IMR-90 (cell line): ENCODE data around the gene FLVCR2. TPM values are rescaled to one million over a fixed set of nuclear protein-coding genes. Genes with fewer than 3 reads are reported as not detected.

Experiments used
- ATAC-seq: fragments of 200-7000 bp; cut with Tn5 transposase; 2 replicates; pipeline ENCODE4 v1.9.1; 2020; ENCODE audit warnings: low read depth, mild to moderate bottlenecking, moderate library complexity
- BruUV-seq: library from RNA; stranded (reverse); fragments of 400-500 nt; replicated peaks from 2 replicates; lab custom pipeline; 2021; lab: Mats Ljungman, UMichigan
- CTCF ChIA-PET: fragments of 300-600 bp; formaldehyde crosslinking; extraction: SDS; loops from one replicate; lab custom pipeline; 2021; ENCODE audit warnings: antibody characterized with exemption; lab: Yijun Ruan, JAX
- POLR2A ChIA-PET: fragments of 300-600 bp; sonication (Branson Sonifier 250); formaldehyde crosslinking; loops from one replicate; lab custom pipeline; 2022; ENCODE audit warnings: antibody characterized with exemption; ENCODE audit not compliant: unreplicated experiment; lab: Charles Lee
- DNase-seq: peaks from one replicate; pipeline ENCODE4 v3.0.0; 2013
- H2AFZ ChIP-seq: replicated peaks from 2 replicates; pipeline ENCODE3; 2013; ENCODE audit warnings: low read length, mild to moderate bottlenecking; ENCODE audit not compliant: poor library complexity
- H2AK5ac ChIP-seq: 2 replicates; pipeline ENCODE4 v1.6.1; 2013; ENCODE audit warnings: low read depth, low read length, inconsistent platforms
- H2AK9ac ChIP-seq: replicated peaks from 2 replicates; pipeline ENCODE3; 2013; ENCODE audit warnings: mild to moderate bottlenecking, low read depth, low read length, moderate library complexity; ENCODE audit not compliant: poor library complexity
- H2BK120ac ChIP-seq: 2 replicates; pipeline ENCODE4 v1.6.1; 2013; ENCODE audit warnings: low read depth, low read length, inconsistent platforms
- H2BK15ac ChIP-seq: 3 replicates; pipeline ENCODE4 v1.6.1; 2013; ENCODE audit warnings: low read depth, low read length, inconsistent platforms
- H2BK20ac ChIP-seq: 2 replicates; pipeline ENCODE4 v1.6.1; 2013; ENCODE audit warnings: low read depth, mild to moderate bottlenecking, inconsistent platforms, low read length, moderate library complexity
- H2BK5ac ChIP-seq: 2 replicates; pipeline ENCODE4 v1.6.1; 2013; ENCODE audit warnings: mild to moderate bottlenecking, low read depth, low read length, inconsistent platforms; ENCODE audit not compliant: poor library complexity, severe bottlenecking
- H3K14ac ChIP-seq: replicated peaks from 2 replicates; pipeline ENCODE4 v1.6.1; 2013; ENCODE audit warnings: low read depth, low read length, inconsistent platforms
- H3K18ac ChIP-seq: 2 replicates; pipeline ENCODE4 v1.6.1; 2013; ENCODE audit warnings: low read depth, low read length, control low read depth
- H3K23ac ChIP-seq: 2 replicates; pipeline ENCODE4 v1.6.1; 2013; ENCODE audit warnings: low read depth, low read length, inconsistent platforms
- H3K27ac ChIP-seq: 2 replicates; pipeline ENCODE4 v1.5.1; 2013; ENCODE audit warnings: mild to moderate bottlenecking, control low read depth, low read length; ENCODE audit not compliant: insufficient read depth
- H3K27me3 ChIP-seq: 2 replicates; pipeline ENCODE4 v1.6.1; 2013; ENCODE audit warnings: low read length; ENCODE audit not compliant: control insufficient read depth, insufficient read depth
- H3K36me3 ChIP-seq: 2 replicates; pipeline ENCODE4 v1.6.1; 2013; ENCODE audit warnings: low read length, mixed read lengths; ENCODE audit not compliant: control insufficient read depth, insufficient read depth
- H3K4ac ChIP-seq: 2 replicates; pipeline ENCODE4 v1.6.1; 2013; ENCODE audit warnings: low read depth, low read length, inconsistent platforms
- H3K4me1 ChIP-seq: 2 replicates; pipeline ENCODE4 v1.6.1; 2013; ENCODE audit warnings: low read length, mixed read lengths; ENCODE audit not compliant: control insufficient read depth, insufficient read depth
- H3K4me2 ChIP-seq: 2 replicates; pipeline ENCODE4 v1.6.1; 2013; ENCODE audit warnings: low read depth, mild to moderate bottlenecking, control low read depth, low read length, moderate library complexity
- H3K4me3 ChIP-seq: 2 replicates; pipeline ENCODE4 v1.5.1; 2013; ENCODE audit warnings: low read depth, mild to moderate bottlenecking, control low read depth, low read length, moderate library complexity; ENCODE audit not compliant: insufficient read depth
- H3K56ac ChIP-seq: 2 replicates; pipeline ENCODE4 v1.6.1; 2013; ENCODE audit warnings: low read length, inconsistent platforms; ENCODE audit not compliant: insufficient read depth; ENCODE audit errors: extremely low read depth
- H3K79me1 ChIP-seq, 2 experiments: 2 replicates each; pipeline ENCODE4 v1.6.1; 2013; ENCODE audit warnings: low read length in 2 of 2, inconsistent platforms in 1 of 2, low read depth in 1 of 2
- H3K9ac ChIP-seq: 2 replicates; pipeline ENCODE4 v1.6.1; 2013; ENCODE audit warnings: low read depth, low read length, control low read depth
- H3K9me1 ChIP-seq: 2 replicates; pipeline ENCODE4 v1.6.1; 2013; ENCODE audit warnings: low read length, inconsistent platforms; ENCODE audit not compliant: insufficient read depth
- H3K9me3 ChIP-seq: 2 replicates; pipeline ENCODE4 v1.6.1; 2013; ENCODE audit warnings: low read length; ENCODE audit not compliant: control insufficient read depth, insufficient read depth
- H4K20me1 ChIP-seq: 2 replicates; pipeline ENCODE4 v1.6.1; 2013; ENCODE audit warnings: low read length, inconsistent platforms; ENCODE audit not compliant: insufficient read depth
- H4K5ac ChIP-seq: 2 replicates; pipeline ENCODE4 v1.6.1; 2013; ENCODE audit warnings: mild to moderate bottlenecking, low read depth, low read length, control low read depth
- H4K8ac ChIP-seq, 2 experiments: 2 replicates each; pipeline ENCODE4 v1.6.1; 2013; ENCODE audit warnings: low read depth in 2 of 2, low read length in 2 of 2, control low read depth in 1 of 2, inconsistent platforms in 1 of 2
- H4K91ac ChIP-seq: 2 replicates; pipeline ENCODE4 v1.6.1; 2013; ENCODE audit warnings: low read depth, low read length, inconsistent platforms; ENCODE audit not compliant: insufficient read depth
- BHLHE40 ChIP-seq: fragments of 150-350 bp; IDR thresholded peaks from 2 replicates; pipeline ENCODE4 v1.6.1; 2016; ENCODE audit warnings: mild to moderate bottlenecking, low read depth, low read length
- CEBPB ChIP-seq: IDR thresholded peaks from 2 replicates; pipeline ENCODE4 v1.6.1; 2012; ENCODE audit warnings: low read depth, low read length, improper control_type of control experiment
- CHD1 ChIP-seq: IDR thresholded peaks from 2 replicates; pipeline ENCODE4 v1.6.1; 2012; ENCODE audit warnings: low read depth, low read length, improper control_type of control experiment
- FOS ChIP-seq: fragments of 150-350 bp; IDR thresholded peaks from 2 replicates; pipeline ENCODE4 v1.6.1; 2016; ENCODE audit warnings: low read depth, low read length
- MAFK ChIP-seq: IDR thresholded peaks from 2 replicates; pipeline ENCODE4 v1.6.1; 2012; ENCODE audit warnings: low read depth, low read length, improper control_type of control experiment
- MAZ ChIP-seq: IDR thresholded peaks from 2 replicates; pipeline ENCODE4 v1.6.1; 2012; ENCODE audit warnings: low read depth, mild to moderate bottlenecking, low read length, improper control_type of control experiment, moderate library complexity, borderline replicate concordance
- MXI1 ChIP-seq: IDR thresholded peaks from 2 replicates; pipeline ENCODE4 v1.6.1; 2012; ENCODE audit warnings: low read depth, mild to moderate bottlenecking, low read length, moderate library complexity, borderline replicate concordance
- POLR2A ChIP-seq: IDR thresholded peaks from 2 replicates; pipeline ENCODE4 v1.6.1; 2012; ENCODE audit warnings: mild to moderate bottlenecking, low read depth, low read length
- RAD21 ChIP-seq: IDR thresholded peaks from 2 replicates; pipeline ENCODE4 v1.6.1; 2012; ENCODE audit warnings: low read length, improper control_type of control experiment
- RCOR1 ChIP-seq: IDR thresholded peaks from 2 replicates; pipeline ENCODE4 v1.6.1; 2012; ENCODE audit warnings: mild to moderate bottlenecking, low read length, improper control_type of control experiment; ENCODE audit not compliant: insufficient replicate concordance
- RFX5 ChIP-seq: IDR thresholded peaks from 2 replicates; pipeline ENCODE4 v1.8.0; 2012; ENCODE audit warnings: low read depth, mild to moderate bottlenecking, low read length, moderate library complexity
- SMC3 ChIP-seq: fragments of 150-350 bp; IDR thresholded peaks from 2 replicates; pipeline ENCODE4 v1.6.1; 2016; ENCODE audit warnings: low read depth, mild to moderate bottlenecking, antibody characterized with exemption, low read length, moderate library complexity
- USF2 ChIP-seq: fragments of 150-350 bp; IDR thresholded peaks from 2 replicates; pipeline ENCODE4 v1.6.1; 2017; ENCODE audit warnings: mild to moderate bottlenecking, antibody characterized with exemption, low read length, low read depth
- WGBS, 2 experiments: methylation state at CpG; one replicate each; pipeline versions ENCODE4 v1.1.5 to v1.1.7; 2013; ENCODE audit warnings: missing lambda C conversion rate in 2 of 2; ENCODE audit not compliant: insufficient read length in 1 of 2; ENCODE audit errors: extremely low coverage in 2 of 2; 5-methylcytosine and 5-hydroxymethylcytosine counted together
- dilution Hi-C: fragments of 300-500 bp; cut with HindIII; formaldehyde crosslinking; loops from one replicate; pipeline ENCODE4 v1.14.3; 2018; ENCODE audit warnings: low sequenced_read_pairs; ENCODE audit not compliant: unreplicated experiment
- in situ Hi-C: fragments of 300-500 bp; cut with MboI; formaldehyde crosslinking; loops from 3 replicates; pipeline ENCODE4 v1.14.3; 2019; ENCODE audit warnings: low sequenced_read_pairs, inconsistent platforms, mixed read lengths
- intact Hi-C: fragments of 100-400 bp; cut with micrococcal nuclease; formaldehyde crosslinking; loops from 2 replicates; pipeline ENCODE4 v1.10.0; 2022
- polyA plus RNA-seq, 3 experiments: library from polyadenylated mRNA; depleted of rRNA; stranded (reverse); fragments of >200 nt; gene quantifications; 2 replicates each; pipeline ENCODE4 v1.2.3, GENCODE V29; 2012; ENCODE audit warnings: low replicate concordance in 1 of 3
- total RNA-seq: library from RNA; depleted of rRNA; stranded (reverse); fragments of >200 nt; gene quantifications from 2 replicates; pipeline ENCODE4 v1.2.3, GENCODE V29; 2012
- TF ChIP-seq, protein P1 (sequence below): conservative IDR thresholded peaks from 2 replicates; pipeline ENCODE4 v1.5.1; 2012; ENCODE audit warnings: mild to moderate bottlenecking, low read depth, low read length, improper control_type of control experiment
- TF ChIP-seq, protein P2 (sequence below): fragments of 150-350 bp; IDR thresholded peaks from 2 replicates; pipeline ENCODE4 v1.6.1; 2016; ENCODE audit warnings: low read depth, mild to moderate bottlenecking, low read length, moderate library complexity, borderline replicate concordance

Gene FLVCR2
- total and polyA plus RNA-seq, 2 of the 4 experiments (the other 2 are of a cell fraction), result 0.94 to 1.4 TPM

GRCh38 chr14:75563931-75564330 lies 14.5 kb upstream of the FLVCR2 start:
- intact Hi-C loops (loop anchor here (5.0 kb wide), 1 partner anchor 422 kb away; no protein-coding TSS in a partner anchor), dilution Hi-C loops (no loop called here), in situ Hi-C loops (no loop called here)
- Histone ChIP-seq H3K4ac (no peak overlapping the region), H3K36me3 (no peaks in the 10 kb centered on the region), H2BK20ac (no peak overlapping the region), H2AK5ac (no peak overlapping the region), H4K20me1 (no peaks in the 10 kb centered on the region), H3K4me1 (no peaks in the 10 kb centered on the region; the same call in 1 of the 2 replicates), H3K4me2 (no peak overlapping the region), H3K27ac (no peak overlapping the region), H3K27me3 (peaks cover 40% of the 10 kb centered on the region), H4K5ac (no peak overlapping the region), H3K79me1 (no peaks in the 10 kb centered on the region), H3K9me1 (no peaks in the 10 kb centered on the region), H3K56ac (no peak overlapping the region), H2BK15ac (no peak overlapping the region), H3K9ac (no peak overlapping the region), H4K91ac (no peak overlapping the region), H2BK120ac (no peak overlapping the region), H3K4me3 (no peak overlapping the region), H3K18ac (no peak overlapping the region), H3K23ac (no peak overlapping the region), H3K14ac (no peak overlapping the region), H2BK5ac (no peak overlapping the region), H2AK9ac (no peak overlapping the region), H3K9me3 (no peaks in the 10 kb centered on the region), H2AFZ (no peak overlapping the region), H4K8ac (no peak overlapping the region)
- ChIA-PET CTCF (interaction anchor here (1.9 kb wide), 1 partner anchor 14 kb away, joined by 5 read pairs; no protein-coding TSS in a partner anchor), POLR2A (no interaction called here)
- BruUV-seq, result no TSS peak
- no peak for ATAC-seq
- TF ChIP-seq RCOR1, result no peak
- no peak for TF ChIP-seq CEBPB
- TF ChIP-seq MAFK, result no peak
- no peak for TF ChIP-seq USF2
- TF ChIP-seq SMC3, result no peak
- TF ChIP-seq BHLHE40, result no peak
- TF ChIP-seq MXI1, result no peak
- TF ChIP-seq RAD21, result no peak
- TF ChIP-seq, protein P1, sequence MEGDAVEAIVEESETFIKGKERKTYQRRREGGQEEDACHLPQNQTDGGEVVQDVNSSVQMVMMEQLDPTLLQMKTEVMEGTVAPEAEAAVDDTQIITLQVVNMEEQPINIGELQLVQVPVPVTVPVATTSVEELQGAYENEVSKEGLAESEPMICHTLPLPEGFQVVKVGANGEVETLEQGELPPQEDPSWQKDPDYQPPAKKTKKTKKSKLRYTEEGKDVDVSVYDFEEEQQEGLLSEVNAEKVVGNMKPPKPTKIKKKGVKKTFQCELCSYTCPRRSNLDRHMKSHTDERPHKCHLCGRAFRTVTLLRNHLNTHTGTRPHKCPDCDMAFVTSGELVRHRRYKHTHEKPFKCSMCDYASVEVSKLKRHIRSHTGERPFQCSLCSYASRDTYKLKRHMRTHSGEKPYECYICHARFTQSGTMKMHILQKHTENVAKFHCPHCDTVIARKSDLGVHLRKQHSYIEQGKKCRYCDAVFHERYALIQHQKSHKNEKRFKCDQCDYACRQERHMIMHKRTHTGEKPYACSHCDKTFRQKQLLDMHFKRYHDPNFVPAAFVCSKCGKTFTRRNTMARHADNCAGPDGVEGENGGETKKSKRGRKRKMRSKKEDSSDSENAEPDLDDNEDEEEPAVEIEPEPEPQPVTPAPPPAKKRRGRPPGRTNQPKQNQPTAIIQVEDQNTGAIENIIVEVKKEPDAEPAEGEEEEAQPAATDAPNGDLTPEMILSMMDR, result no peak
- TF ChIP-seq POLR2A, result no peak
- TF ChIP-seq, protein P2, sequence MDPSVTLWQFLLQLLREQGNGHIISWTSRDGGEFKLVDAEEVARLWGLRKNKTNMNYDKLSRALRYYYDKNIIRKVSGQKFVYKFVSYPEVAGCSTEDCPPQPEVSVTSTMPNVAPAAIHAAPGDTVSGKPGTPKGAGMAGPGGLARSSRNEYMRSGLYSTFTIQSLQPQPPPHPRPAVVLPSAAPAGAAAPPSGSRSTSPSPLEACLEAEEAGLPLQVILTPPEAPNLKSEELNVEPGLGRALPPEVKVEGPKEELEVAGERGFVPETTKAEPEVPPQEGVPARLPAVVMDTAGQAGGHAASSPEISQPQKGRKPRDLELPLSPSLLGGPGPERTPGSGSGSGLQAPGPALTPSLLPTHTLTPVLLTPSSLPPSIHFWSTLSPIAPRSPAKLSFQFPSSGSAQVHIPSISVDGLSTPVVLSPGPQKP, result no peak
- TF ChIP-seq RFX5, result no peak
- TF ChIP-seq FOS, result no peak
- no peak for TF ChIP-seq CHD1
- TF ChIP-seq MAZ, result no peak
- no peak for DNase-seq
- WGBS, 2 experiments, result no CpG with 5 or more reads among the region's 4 CpGs
